CD4-positive, alpha-beta T cell treated with Interleukin-15 for 1 hour (primary cell): ENCODE measurements around the gene FZD1.

Experiments
- DNase-seq: peaks from one replicate; pipeline ENCODE4 v3.0.0-alpha.2; 2020

Gene FZD1

DNA sequence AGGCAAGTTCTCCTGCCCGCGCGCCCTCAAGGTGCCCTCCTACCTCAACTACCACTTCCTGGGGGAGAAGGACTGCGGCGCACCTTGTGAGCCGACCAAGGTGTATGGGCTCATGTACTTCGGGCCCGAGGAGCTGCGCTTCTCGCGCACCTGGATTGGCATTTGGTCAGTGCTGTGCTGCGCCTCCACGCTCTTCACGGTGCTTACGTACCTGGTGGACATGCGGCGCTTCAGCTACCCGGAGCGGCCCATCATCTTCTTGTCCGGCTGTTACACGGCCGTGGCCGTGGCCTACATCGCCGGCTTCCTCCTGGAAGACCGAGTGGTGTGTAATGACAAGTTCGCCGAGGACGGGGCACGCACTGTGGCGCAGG lies 1.4 kb downstream of the FZD1 start:
- DNase-seq, result no peak

DNA sequence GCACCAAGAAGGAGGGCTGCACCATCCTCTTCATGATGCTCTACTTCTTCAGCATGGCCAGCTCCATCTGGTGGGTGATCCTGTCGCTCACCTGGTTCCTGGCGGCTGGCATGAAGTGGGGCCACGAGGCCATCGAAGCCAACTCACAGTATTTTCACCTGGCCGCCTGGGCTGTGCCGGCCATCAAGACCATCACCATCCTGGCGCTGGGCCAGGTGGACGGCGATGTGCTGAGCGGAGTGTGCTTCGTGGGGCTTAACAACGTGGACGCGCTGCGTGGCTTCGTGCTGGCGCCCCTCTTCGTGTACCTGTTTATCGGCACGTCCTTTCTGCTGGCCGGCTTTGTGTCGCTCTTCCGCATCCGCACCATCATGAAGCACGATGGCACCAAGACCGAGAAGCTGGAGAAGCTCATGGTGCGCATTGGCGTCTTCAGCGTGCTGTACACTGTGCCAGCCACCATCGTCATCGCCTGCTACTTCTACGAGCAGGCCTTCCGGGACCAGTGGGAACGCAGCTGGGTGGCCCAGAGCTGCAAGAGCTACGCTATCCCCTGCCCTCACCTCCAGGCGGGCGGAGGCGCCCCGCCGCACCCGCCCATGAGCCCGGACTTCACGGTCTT lies 1.9 kb downstream of the FZD1 start:
- no peak for DNase-seq

DNA sequence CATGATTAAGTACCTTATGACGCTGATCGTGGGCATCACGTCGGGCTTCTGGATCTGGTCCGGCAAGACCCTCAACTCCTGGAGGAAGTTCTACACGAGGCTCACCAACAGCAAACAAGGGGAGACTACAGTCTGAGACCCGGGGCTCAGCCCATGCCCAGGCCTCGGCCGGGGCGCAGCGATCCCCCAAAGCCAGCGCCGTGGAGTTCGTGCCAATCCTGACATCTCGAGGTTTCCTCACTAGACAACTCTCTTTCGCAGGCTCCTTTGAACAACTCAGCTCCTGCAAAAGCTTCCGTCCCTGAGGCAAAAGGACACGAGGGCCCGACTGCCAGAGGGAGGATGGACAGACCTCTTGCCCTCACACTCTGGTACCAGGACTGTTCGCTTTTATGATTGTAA lies 2.5 kb downstream of the FZD1 start:
- no peak for DNase-seq

DNA sequence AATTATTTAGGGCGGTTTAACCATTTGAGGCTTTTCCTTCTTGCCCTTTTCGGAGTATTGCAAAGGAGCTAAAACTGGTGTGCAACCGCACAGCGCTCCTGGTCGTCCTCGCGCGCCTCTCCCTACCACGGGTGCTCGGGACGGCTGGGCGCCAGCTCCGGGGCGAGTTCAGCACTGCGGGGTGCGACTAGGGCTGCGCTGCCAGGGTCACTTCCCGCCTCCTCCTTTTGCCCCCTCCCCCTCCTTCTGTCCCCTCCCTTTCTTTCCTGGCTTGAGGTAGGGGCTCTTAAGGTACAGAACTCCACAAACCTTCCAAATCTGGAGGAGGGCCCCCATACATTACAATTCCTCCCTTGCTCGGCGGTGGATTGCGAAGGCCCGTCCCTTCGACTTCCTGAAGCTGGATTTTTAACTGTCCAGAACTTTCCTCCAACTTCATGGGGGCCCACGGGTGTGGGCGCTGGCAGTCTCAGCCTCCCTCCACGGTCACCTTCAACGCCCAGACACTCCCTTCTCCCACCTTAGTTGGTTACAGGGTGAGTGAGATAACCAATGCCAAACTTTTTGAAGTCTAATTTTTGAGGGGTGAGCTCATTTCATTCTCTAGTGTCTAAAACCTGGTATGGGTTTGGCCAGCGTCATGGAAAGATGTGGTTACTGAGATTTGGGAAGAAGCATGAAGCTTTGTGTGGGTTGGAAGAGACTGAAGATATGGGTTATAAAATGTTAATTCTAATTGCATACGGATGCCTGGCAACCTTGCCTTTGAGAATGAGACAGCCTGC lies 3.1 kb downstream of the FZD1 start:
- no peak for DNase-seq

DNA sequence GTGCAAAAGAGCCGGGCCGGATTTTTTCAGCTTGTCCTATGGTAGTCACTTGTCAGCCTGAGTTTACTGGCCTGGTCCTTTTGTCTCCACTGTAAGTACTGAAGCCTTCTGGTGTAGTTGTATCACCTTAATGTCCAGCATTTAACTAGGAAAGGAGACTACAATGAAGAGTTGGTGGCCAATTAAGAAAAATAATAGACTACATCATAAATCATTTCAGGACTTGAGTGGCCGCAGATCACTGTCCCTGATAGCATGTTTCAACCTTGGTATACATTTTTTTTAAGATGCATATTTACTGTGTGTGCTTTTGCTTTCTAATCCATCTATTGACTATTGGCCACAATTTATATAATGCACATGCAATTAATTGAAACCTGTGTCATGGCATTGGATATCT lies 6.1 kb downstream of the FZD1 start:
- DNase-seq, result no peak

DNA sequence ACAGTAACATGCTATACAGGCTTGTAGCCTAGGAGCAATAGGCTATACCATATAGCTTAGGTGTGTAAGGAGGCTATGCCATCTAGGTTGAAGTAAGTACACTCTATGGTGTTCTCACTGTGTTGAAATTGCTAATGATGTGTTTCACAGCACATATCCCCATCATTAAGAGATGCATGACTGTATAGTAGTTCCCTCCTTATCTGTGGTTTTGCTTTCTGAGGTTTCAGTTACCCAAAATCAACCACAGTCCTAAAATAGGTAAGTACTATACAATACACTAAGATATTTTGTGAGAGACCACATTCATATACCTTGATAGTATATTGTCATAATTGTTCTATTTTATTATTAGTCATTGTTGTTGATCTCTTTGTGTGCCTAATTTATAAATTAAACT lies 12.7 kb downstream of the FZD1 start:
- no peak for DNase-seq

DNA sequence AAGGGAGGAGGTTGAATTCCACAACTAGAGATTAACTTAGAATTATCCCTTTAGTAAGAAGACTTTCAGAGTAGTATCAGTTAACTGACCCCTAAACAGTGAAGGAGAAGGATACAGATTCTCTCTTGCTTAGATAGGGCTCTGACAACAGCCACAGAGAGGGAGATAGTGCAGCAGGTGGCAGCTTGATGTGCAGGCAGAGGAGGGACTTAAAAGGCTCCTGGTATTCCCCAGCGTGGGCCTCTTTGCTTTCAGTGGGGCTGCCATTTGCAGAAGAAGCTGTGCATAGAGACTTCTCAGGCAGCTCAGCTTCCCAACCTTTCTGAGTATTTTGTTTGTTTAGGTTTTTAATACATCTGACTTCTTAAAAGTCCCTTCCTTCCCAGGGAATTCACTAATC lies 16.0 kb downstream of the FZD1 start:
- no peak for DNase-seq

DNA sequence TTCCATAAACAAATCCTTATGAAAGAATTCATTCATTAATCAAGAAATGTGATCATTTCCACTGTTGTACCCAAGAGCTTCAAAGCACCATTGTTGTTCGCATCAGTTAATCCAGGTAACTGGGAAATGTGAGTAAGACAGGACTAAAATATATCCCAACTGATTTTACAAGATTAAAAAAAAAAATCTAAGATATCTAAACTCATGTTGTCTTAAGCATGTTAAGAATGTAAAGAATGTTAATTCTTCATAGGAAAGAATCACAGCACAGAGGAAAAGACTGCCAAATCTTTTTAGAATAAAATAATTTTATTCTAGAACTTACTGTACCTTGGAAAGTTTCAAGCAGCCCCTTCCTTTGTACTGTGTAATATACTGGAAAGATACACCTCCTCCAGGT lies 16.4 kb downstream of the FZD1 start:
- no peak for DNase-seq

DNA sequence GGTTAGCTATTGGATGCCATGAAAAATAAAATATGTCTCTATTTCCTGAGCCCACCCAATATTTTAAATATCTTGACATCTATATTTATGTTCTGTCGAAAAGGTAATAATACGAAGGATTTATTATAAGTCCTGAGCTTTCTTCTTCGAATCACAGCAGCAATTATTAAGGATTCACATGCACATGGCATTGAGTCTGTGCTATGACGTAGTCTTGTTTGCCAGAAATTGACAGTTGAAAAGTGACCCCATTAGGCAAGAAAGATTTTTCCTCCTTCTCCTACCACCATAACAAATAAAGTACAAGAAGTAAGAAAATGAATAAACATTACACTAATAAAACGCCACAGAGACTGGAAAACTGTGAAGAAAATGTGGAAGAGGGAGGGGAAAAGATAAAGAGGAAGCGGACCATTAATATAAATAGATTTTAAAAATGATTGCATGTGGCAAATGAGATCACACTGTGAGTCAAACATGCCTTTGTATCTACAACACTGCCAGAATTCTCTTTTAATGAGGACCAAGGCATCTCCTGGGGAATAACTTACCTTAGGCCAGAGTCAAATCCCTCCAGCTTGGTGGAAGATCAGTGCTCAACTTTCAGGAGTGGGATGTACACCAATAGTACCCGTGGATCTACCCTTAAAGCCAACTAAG lies 21.6 kb downstream of the FZD1 start:
- DNase-seq, result no peak

DNA sequence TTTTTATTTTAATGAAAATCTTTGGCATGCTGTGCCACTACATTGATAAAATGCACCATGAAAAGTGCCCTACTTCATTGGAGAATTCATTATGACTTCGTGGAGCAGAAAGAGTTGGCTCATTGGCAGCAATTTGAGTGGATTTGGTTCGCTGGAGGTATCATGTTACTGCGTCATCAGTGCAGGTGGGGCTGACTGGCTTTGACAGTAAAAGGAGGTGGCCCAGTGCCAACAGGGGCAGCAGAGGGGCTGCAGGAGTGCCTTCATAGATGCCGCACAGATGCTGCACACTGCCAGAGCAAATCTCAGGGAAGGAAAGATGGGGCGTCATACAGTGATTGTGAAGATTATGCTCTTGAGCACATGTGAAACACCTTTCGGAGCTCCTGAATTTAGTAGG lies 22.2 kb downstream of the FZD1 start:
- DNase-seq, result no peak

DNA sequence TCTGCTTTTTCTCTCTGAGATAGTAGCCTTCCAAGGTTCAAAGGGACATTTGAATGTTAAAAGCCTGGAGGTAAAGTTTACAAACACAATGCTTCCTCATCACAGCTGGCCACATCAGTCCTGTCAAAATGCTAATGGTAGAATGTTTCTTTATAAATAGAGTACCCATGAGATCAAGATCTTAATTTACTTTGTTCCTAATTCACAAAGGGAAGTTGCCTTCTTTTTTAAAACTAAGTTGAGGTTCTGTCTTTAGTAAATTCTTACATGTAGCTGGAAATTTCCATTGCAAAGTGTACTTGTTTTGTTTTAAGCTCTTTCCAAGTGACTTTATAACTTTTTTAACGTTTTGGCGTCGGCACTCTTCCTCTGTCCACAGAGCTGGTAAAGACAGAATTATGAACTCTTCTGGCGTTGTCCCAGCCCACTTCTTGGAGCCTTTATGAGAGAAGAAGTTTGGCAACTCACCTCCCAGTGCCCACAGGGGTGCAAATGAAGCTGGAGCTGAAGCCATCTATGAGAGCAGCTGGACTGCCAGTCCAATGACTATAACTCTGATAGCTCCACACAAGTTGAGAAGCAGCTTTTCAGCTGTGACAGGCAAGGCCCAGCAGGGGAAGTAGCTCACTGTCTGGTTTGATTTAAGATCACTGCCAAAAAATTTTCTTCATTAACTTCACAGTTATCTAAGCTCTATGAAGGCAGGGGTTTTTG lies 23.3 kb downstream of the FZD1 start:
- DNase-seq, result no peak

DNA sequence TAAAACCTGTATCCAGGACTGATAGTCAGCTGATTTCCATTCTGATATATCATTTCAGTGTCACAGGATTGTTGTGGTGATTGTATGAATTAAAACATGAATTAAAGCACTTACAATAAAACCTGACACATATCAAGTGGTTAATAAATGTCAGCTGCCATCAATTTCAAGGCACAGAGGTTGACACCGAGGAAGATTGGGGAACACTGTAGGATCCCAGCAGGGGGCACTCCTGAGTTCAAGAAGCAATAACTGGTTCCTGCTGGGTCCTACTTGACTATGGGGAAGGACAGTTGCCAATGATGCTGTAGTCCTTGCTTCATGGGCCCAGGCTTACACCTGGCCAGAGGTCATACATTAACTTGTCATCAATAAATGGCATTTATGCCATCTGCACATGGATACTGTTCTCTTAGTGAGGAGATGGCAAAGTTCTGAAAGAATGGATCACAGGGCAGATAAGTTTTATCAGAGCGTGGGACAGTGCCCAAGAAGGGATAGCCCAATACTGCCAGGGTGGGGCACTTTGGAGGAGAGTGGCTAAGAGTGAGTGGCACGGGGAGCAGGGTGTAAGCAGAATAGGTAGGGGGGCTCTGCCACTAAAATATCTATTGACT lies 24.1 kb downstream of the FZD1 start:
- DNase-seq, result no peak

DNA sequence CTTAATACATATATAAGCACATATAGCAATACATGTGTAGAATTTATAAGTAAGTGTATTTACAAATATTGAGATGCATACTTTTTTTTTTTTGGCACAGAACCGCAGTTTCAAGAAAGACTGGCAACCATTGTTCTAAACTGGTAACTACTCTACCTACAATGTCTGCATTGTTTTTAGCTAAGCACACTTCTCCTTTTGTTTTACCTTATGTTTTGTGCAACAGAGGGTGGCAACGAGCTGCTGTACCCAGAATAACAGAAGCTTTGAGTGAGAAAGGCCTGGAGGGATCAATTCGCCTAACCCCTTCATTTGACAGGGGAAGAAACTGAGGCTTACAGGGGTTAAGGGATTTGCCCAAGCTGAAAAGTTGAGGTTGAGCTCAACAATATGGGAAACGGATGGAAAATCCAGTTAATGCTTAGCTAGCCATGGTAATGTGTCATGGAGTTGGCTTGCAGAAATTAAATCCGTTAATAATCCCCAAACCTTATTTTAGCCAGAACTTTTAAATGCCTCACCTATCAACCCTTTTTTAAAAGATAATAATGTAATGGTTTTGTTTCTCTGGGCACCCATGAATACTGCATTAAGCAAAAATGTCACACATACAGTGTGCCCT lies 25.5 kb downstream of the FZD1 start:
- no peak for DNase-seq

DNA sequence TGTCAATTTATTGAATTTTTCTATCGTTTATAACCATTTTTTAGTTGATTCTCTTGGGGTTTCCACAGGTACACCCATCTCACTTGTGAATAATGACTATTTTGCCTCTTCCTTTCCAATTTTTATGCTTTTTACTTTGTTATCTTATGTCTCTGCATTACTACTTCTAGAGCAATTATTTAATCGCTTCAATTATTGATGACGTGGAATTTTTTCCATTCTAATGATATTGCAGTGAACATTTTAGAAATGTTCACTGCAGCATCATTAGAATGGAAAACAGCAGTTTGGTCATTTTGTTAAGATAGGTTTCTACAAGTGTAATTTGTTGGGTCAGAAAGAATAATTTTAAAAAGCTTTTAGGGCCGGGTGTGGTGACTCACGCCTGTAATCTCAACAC lies 27.1 kb downstream of the FZD1 start:
- no peak for DNase-seq

DNA sequence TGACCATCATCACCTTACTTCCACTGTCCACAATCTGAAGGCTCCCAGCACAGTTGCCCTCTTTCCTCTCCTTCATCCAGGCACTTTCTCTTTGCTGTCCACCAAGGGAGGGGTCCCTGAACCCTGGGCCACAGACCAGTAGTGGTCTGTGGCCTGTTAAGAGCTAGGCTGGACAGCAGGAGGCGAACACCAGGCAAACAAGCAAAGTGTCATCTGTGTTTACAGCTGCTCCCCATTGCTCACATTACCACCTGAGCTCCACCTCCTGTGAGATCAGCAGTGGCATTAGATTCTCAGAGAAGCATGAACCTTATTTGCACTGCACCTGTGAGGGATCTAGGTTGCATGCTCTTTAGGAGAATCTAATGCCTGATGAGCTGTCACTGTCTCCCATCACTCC lies 27.7 kb downstream of the FZD1 start:
- DNase-seq, result no peak

DNA sequence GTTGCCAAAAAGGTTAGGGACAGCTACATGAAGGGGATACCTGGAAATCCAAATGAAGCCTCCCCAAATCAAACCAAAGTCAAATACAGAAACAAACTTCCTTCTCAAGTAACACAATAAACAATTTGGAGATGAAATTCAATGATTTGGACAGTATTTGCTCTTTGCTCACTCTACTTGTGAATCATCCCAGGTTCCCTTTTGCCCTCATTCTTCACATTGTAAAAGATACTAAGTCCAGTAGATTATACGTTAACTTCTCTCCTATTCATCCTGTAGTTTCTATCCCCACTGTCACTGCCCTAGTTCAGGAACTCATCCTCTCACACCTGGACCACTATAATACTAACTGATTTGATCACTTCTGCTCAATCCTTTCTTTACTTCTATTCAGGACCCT lies 28.3 kb downstream of the FZD1 start:
- DNase-seq, result no peak

DNA sequence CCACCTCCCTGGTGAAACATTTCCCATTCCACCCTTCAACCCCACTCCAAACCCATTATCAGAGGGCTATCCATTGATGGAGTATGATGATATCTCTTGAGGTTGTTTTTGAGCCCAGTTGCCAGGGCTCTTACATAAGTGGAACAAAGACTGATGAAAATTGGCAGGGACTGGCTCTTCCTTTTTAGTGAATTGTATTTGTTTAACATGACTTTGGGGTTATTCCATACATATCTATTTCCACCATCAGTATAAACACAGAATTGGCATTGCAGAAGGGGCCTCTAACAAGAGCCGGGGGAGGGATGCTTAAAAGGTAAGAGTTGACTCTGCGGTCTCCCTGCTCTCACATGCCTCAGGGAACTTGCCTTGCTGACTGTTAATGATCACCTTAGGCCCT lies 28.9 kb downstream of the FZD1 start:
- no peak for DNase-seq

DNA sequence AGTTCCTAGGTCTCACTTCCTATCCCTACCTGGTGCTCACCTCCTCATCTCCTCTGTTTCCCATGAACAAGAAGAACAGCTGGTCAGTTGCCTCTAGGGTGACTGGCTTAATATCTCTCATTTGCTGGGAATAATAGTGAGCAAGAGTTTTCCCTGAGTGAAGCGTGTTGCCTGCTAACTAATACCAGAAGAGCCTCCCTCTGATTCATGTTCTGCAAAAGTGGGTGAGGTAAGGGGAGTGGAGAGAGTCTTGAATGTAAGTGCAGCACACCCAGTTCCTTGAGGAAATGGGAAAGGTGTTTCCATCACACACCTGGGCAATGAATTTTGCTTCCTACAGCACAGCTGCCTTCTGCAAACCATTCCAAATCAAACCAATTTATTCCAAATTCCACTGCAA lies 29.6 kb downstream of the FZD1 start:
- no peak for DNase-seq

DNA sequence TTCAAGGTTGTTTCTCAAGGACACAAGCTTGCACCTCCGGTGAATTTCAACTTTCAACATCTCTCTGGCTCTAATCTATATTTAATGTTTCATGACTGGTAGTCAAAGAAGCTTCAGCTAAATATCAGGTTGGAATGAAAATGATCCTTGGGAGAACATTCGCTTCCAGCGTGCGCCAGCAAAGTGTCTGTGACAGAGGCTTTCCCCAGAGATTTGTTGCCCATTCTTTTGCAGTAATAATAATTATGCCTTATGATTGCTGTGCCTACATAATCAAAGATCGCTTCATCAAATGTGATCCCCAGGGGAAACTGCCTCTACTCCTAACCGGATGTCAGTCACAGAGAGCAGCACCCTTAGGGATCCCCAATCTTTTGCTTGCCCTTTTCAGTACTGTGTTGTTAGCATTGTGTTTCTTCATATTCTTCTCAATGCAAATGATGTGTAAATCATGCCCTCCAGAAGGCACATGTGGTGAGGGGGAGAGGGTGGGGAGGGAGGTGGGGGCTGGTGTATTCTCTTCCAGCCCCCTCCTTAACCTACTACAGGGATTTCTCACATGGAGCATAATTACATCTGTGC lies 30.5 kb downstream of the FZD1 start:
- DNase-seq, result no peak

DNA sequence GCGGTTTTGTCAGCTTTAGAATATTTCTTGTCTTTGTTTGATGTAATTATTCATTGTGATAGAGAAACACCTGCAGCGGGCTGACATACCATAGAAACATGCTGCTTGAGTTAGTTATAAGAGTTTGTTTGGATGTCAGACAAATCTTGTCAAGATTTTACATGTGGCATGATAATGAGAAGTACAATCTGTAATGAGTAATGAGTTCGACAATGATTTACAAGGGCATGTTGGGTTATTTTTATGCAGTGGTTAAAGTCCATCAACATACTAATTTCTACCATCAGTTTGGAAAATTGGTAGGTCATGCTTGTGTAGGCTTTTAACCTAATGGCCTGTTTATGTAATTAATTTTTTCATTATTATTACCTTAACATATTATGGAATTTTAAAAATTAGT lies 31.3 kb downstream of the FZD1 start:
- DNase-seq, result no peak

DNA sequence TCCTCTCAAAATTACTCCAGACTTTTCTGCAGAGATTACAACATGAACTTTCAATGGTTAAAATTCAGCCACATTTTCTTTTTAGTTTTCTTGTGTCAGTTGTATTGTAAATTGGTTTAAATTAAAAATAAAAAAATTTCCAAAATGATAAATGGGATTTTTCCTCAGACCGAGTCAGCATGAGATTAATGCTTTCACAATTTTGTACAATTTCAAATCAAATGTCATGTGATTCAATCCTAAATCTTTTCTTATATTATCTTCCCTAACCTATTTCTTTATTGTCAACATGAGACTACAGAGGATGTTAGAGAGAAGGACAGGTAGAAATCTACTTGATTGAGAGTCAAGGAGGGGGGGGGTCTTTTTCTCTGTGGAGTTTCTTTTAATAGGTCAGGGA lies 33.7 kb downstream of the FZD1 start:
- no peak for DNase-seq

DNA sequence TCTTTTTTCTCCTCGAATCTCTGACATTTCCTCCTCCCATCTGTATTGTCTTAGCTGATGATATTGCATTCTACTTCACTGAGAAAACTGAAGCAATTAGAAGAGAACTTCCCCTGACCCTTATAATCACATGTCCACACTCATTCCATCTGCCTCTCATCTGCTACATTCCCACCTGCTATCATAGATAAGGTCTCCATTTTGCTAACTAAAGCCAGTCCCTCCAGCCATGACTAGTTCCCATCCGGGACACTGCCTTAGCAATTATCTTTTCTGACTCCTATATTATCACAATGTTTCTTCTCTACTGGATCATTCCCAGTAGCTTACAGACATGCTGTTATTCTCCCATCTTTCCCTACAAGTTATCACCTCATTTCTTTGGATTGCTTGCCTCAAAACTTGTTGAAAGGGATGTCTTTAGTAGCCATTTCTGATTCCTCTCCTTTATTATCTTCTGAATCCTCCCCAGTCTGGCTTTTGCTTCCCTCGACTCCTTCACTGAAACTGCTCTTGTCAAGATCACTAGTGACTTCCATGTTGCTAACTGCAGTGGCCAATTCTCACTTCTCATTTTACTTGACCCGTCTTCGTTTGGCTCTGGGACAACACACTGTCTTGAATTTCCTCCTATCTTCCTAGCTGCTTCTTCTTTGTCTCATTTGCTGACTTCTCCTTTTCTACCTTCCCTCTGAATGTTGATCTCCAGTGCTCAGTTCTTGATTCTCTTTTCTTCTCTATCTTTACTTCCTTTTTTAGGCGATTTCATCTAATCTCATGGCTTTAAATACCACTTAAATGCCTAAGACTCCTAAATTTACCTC lies 35.9 kb downstream of the FZD1 start:
- peak; percentile 20 for DNase-seq
